HG03575 (cell line): ENCODE measurements around the gene WNT9A.

Source experiments
- ATAC-seq: cut with Tn5 transposase; IDR thresholded peaks from one replicate; pipeline ENCODE4 v1.9.1; 2021; ENCODE audit not compliant: unreplicated experiment, insufficient number of reproducible peaks, low FRiP score; ENCODE audit errors: extremely low read depth

The WNT9A gene

GRCh38 chr1:227903061-227903521 lies 44.6 kb downstream of the WNT9A start:
- ATAC-seq, result no peak

GRCh38 chr1:227902641-227902990 lies 45.1 kb downstream of the WNT9A start:
- ATAC-seq, result no peak

- no peak for ATAC-seq
Measured at GRCh38 chr1:227901906-227902640, 45.7 kb downstream of the WNT9A start.

GRCh38 chr1:227901239-227901905 lies 46.4 kb downstream of the WNT9A start:
- ATAC-seq, result no peak

- no peak for ATAC-seq
Measured at GRCh38 chr1:227900571-227901051, 47.1 kb downstream of the WNT9A start.

- no peak for ATAC-seq
Measured at GRCh38 chr1:227899820-227900449, 47.8 kb downstream of the WNT9A start.

GRCh38 chr1:227899141-227899819 lies 48.5 kb downstream of the WNT9A start:
- ATAC-seq, result no peak

GRCh38 chr1:227898502-227899140 lies 49.1 kb downstream of the WNT9A start:
- ATAC-seq, result no peak

- no peak for ATAC-seq
Measured at GRCh38 chr1:227897704-227898438, 49.9 kb downstream of the WNT9A start.

GRCh38 chr1:227896710-227897655 lies 50.7 kb downstream of the WNT9A start:
- ATAC-seq, result no peak

- ATAC-seq, result no peak
Measured at GRCh38 chr1:227895828-227896685, 51.7 kb downstream of the WNT9A start.

- no peak for ATAC-seq
Measured at GRCh38 chr1:227894831-227895451, 52.8 kb downstream of the WNT9A start.

- no peak for ATAC-seq
Measured at GRCh38 chr1:227893949-227894721, 53.6 kb downstream of the WNT9A start.

- ATAC-seq, result no peak
Measured at GRCh38 chr1:227893300-227893948, 54.3 kb downstream of the WNT9A start.
